Measurements from ENCODE around the gene THSD4. TPM values are rescaled to one million over a fixed set of nuclear protein-coding genes. Genes with fewer than 3 reads are reported as not detected.
A peak's percentile ranks its signal among the peaks of the same experiment; 100 is the strongest.

THSD4 gene
- polyA plus RNA-seq, 2 of the 4 experiments (the other 2 are of a cell fraction), result 15.8 to 40.7 TPM

- FAIRE-seq, result no peak
- POLR2A ChIA-PET, result no interaction called here
- Histone ChIP-seq H3K4me2 (no peak overlapping the region), H3K27ac (no peak overlapping the region), H3K4me1 (peaks cover 8% of the 10 kb centered on the region; the same call in 1 of the 3 replicates), H3K4me3 (no peak overlapping the region), H3K9me3 (no peaks in the 10 kb centered on the region)
- TF ChIP-seq POLR2A (IDR thresholded peaks at IDR 0.05; ENCODE audit: low read length) (no peak), KDM5A (IDR thresholded peaks at IDR 0.05) (no peak), BHLHE40 (IDR thresholded peaks at IDR 0.05; ENCODE audit: low read depth, low read length) (no peak)
- WGBS (ENCODE audit: missing lambda C conversion rate), result 93% methylated on average over 2 of the region's 2 CpGs
- DNase-seq (ENCODE audit: low read depth in 1 of 2, low spot score in 1 of 2), result no peak
- no peak for ATAC-seq
- CTCF ChIA-PET, result interaction anchor here (2.6 to 3.7 kb wide), 2 partner anchors 7 to 84 kb away, joined by 11 to 30 read pairs; no protein-coding TSS in a partner anchor
These were observed 543.8 kb downstream of the THSD4 start for GRCh38 chr15:71658827-71659729.

- WGBS (ENCODE audit: missing lambda C conversion rate), result 73% methylated on average over 4 of the region's 4 CpGs
- Histone ChIP-seq H3K4me1 (peaks cover 8% of the 10 kb centered on the region; the same call in 1 of the 3 replicates), H3K27ac (0 out of 6 replicates have a peak overlapping the region, but pooled peaks of 1 of the 2 experiments have one; percentile 1), H3K4me3 (no peak overlapping the region), H3K9me3 (no peaks in the 10 kb centered on the region), H3K4me2 (no peak overlapping the region)
- ChIA-PET POLR2A (no interaction called here), CTCF (interaction anchor here (2.6 to 3.7 kb wide), 2 partner anchors 8 to 84 kb away, joined by 11 to 30 read pairs; no protein-coding TSS in a partner anchor)
- FAIRE-seq (no peak), DNase-seq (ENCODE audit: low read depth in 1 of 2, low spot score in 1 of 2) (no peak), ATAC-seq (no peak)
- TF ChIP-seq, protein P1, sequence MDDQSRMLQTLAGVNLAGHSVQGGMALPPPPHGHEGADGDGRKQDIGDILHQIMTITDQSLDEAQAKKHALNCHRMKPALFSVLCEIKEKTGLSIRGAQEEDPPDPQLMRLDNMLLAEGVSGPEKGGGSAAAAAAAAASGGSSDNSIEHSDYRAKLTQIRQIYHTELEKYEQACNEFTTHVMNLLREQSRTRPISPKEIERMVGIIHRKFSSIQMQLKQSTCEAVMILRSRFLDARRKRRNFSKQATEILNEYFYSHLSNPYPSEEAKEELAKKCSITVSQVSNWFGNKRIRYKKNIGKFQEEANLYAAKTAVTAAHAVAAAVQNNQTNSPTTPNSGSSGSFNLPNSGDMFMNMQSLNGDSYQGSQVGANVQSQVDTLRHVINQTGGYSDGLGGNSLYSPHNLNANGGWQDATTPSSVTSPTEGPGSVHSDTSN (IDR thresholded peaks at IDR 0.05), result no peak
- TF ChIP-seq KDM5A (IDR thresholded peaks at IDR 0.05) (no peak), POLR2A (IDR thresholded peaks at IDR 0.05; ENCODE audit: low read length) (no peak), EHMT2 (IDR thresholded peaks at IDR 0.05; ENCODE audit: low read depth) (no peak), ELK1 (IDR thresholded peaks at IDR 0.05; ENCODE audit: low read depth, low read length) (no peak), SMC3 (IDR thresholded peaks at IDR 0.05) (no peak), JUNB (IDR thresholded peaks at IDR 0.05) (no peak), KDM1A (IDR thresholded peaks at IDR 0.05; ENCODE audit: low read depth) (no peak), BHLHE40 (IDR thresholded peaks at IDR 0.05; ENCODE audit: low read depth, low read length) (no peak), HOXB13 (CRISPR knock-in tag; IDR thresholded peaks at IDR 0.05; ENCODE audit: low read depth) (no peak), CBX8 (IDR thresholded peaks at IDR 0.05) (no peak), RCOR1 (IDR thresholded peaks at IDR 0.05; ENCODE audit: low read depth, low read length) (no peak), HOXB5 (CRISPR knock-in tag; IDR thresholded peaks at IDR 0.05) (no peak), CTCF (IDR thresholded peaks at IDR 0.05) (no peak), SREBF2 (IDR thresholded peaks at IDR 0.05) (no peak), MAX (IDR thresholded peaks at IDR 0.05) (no peak), FOSL2 (IDR thresholded peaks at IDR 0.05) (no peak), FOSL2 (CRISPR knock-in tag; IDR thresholded peaks at IDR 0.05) (no peak), GATA3 (IDR thresholded peaks at IDR 0.05; ENCODE audit: borderline replicate concordance) (no peak)
- TF ChIP-seq, protein P2, sequence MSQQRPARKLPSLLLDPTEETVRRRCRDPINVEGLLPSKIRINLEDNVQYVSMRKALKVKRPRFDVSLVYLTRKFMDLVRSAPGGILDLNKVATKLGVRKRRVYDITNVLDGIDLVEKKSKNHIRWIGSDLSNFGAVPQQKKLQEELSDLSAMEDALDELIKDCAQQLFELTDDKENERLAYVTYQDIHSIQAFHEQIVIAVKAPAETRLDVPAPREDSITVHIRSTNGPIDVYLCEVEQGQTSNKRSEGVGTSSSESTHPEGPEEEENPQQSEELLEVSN (IDR thresholded peaks at IDR 0.05; ENCODE audit: borderline replicate concordance, low read depth), result no peak
- TF ChIP-seq, protein P3, sequence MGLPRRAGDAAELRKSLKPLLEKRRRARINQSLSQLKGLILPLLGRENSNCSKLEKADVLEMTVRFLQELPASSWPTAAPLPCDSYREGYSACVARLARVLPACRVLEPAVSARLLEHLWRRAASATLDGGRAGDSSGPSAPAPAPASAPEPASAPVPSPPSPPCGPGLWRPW (IDR thresholded peaks at IDR 0.05), result no peak
These were observed 544.4 kb downstream of the THSD4 start for GRCh38 chr15:71659730-71660067.

Measured in A549 (cell line).